HG02970 (cell line): ENCODE results near the gene CYLC2.

Source experiments
- ATAC-seq: cut with Tn5 transposase; IDR thresholded peaks from one replicate; pipeline ENCODE4 v1.9.1; 2021; ENCODE audit warnings: mild to moderate bottlenecking, moderate library complexity, moderate number of reproducible peaks; ENCODE audit not compliant: unreplicated experiment, low FRiP score

The CYLC2 gene

GRCh38 chr9:102995033-102995432 lies at the start of gene CYLC2:
Gene CYLC2, plus strand, starts transcription at chr9:102995333. Its CDS starts 48 bp downstream, at chr9:102995381.
- no peak for ATAC-seq

DNA sequence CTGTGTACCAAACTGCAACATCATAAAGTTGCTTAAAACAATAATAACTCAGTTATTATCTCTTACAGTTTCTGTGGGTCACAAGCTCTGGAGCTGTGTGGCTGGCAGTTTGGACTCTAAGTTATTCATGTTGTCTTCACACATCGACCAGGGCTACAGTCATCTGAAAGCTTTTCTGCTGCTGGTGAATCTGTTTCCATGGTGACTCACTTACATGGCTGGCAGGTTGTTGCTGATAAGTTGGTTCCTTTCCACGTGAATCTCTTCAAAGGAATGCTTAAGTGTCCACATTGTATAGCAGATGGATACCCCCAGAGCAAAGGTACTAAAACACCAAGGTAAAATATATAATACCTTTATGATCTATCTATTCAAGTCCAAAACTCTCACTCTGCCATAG lies 44.8 kb upstream of the CYLC2 start:
- ATAC-seq, result no peak

- no peak for ATAC-seq
Observed at GRCh38 chr9:102966999-102967398, 28.1 kb upstream of the CYLC2 start.

DNA sequence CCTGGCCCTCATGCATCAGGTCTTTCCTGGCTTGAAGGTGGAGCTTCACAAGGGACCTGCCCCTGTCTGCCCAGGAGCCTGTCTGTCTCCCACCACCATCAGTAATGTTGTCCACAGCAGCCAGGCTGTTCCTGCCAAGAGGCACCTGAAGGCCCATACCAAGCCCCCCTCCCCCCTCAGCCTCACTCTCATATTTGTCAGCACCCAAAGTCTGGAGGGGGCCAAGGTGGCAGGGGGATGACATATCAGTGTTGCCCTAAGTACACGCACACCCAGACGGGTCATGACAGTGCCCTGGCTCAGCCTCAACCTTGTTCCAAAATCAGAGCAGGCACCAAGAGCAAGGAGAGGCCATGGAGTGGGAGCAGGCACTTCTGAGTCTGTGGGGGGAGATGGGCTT lies 27.2 kb upstream of the CYLC2 start:
- ATAC-seq, result no peak

GRCh38 chr9:102972780-102973179 lies 22.4 kb upstream of the CYLC2 start:
- ATAC-seq, result no peak

DNA sequence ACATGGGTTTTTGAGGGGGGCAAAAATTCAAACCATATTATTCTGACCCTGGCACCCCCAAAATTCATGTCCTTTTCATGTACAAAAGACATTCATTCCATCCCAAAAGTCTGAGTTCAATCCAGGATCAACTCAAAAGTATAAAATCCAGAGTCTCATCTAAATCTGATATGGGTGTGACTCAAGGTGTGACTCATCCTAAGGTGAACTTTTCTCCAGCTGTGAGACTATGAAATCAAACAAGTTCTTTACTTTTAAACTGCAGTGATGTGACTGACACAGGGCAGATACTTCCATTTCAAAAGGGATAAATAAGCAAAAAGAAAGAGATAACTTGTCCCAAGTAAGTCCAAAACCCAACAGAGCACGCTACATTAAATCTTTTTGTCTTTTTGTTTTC lies 20.6 kb upstream of the CYLC2 start:
- no peak for ATAC-seq

GRCh38 chr9:102975251-102975650 lies 19.9 kb upstream of the CYLC2 start:
- ATAC-seq, result no peak

DNA sequence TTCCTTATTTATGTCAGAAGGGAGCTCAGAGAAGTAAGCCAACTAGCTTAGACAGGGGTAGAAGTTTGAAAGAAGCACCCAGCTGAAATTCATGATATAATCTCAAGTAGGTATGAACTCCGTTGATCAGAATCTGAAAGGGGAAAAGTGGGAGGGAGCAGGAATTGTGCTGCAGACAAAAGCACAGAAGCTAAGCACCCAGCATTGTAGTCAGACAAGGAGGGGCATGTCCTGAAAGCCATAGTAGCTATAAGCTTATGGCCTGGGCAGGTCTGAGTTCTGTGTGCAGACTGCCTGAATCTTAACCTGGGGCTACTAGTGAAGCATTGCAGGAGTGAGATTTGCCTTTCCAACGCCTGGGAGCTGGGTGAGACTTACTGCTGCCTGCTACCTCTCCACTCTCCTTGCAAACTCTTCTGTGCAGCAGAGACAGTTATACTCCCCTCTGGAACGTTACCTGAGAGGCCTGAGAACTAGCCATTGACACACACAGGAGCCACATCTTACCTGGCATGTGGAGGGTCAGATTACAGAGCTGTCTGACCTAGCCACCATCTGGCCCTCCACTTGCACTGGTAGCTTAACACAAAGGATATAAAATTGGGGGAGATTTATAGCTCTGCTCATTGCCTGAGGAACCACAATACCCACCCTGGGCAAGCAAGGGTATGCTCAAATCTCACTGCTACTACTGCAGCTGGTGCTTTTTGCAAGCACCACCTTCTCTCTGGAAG lies 9.8 kb upstream of the CYLC2 start:
- no peak for ATAC-seq

- ATAC-seq, result no peak
Observed at GRCh38 chr9:102986425-102986824, 8.7 kb upstream of the CYLC2 start.

DNA sequence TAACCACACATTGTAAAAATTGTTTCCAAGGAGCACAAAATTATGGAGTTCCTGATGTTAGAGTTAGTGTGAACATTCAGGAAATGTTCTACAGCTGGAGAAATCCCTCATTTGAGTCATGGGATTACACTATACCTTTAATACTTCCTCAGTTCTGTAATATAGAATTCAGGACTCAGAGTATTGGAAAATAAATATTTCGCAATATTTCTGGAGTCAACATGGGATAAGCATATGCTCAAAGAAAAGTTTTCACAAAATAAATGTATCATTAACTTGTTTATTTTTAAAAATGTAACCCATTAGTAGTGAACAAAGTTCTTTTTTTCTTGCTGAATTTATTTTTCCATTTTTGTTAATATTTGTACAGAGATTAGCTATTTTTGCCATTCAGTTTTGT lies 8.6 kb downstream of the CYLC2 start:
- ATAC-seq, result no peak

DNA sequence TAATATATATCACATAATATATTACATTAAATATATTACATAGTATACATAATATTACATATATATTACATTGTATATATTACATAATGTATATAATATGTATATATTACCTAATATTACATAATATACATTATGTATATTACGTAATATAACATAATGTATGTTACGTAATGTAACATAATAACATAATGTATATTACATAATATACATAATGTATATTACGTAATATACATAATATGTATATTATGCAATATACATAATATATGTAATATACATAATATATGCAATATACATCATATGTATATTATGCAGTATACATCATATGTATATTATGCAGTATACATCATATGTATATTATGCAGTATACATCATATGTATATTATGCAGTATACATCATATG lies 19.1 kb downstream of the CYLC2 start:
- ATAC-seq, result no peak

DNA sequence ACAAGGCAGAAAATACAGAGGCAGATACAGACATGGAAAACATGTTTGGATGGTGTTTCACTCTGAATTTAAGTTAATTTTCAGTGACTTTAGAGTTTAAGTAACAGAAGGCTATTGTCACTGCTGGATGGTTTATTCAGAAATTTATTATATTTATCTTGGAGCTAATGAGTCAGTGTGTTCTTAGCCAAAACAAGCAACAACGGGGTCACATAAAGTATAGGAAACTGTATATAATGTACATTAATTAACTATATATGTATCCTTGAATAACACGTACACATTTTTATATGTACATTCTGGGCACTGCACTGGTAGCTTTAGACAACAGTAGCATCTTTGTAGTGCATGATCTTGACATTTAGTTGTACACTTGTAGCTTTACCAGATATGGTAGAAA lies 30.7 kb downstream of the CYLC2 start:
- ATAC-seq, result no peak

GRCh38 chr9:103037508-103038477 lies 42.7 kb downstream of the CYLC2 start:
- no peak for ATAC-seq

DNA sequence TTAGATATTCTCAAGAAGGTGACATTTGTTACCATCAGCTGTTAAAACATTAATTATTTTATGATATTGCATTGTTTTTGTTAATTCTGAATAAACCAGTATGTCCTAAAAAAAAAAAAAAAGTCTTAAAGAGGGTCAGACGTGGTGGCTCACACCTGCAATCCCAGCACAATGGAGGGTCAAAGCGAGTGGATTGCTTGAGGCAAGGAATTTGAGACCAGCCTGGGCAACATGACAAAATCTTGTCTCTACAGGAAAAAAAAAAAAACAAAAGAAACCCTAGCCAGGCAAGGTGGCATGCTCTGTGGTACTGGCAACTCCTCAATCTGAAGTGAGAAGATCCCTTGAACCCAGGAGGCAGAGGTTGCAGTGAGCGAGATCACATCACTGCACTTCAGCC lies 46.8 kb downstream of the CYLC2 start:
- ATAC-seq, result no peak
